T-helper 2 cell (primary cell): ENCODE measurements around the gene PDCD4.
A peak's percentile ranks its signal among the peaks of the same experiment; 100 is the strongest.

ENCODE experiments used
- DNase-seq, 5 experiments: peaks; one replicate each; pipeline versions ENCODE4 v3.0.0 to v3.0.0-alpha.2; 2012 to 2022

The PDCD4 gene

DNA sequence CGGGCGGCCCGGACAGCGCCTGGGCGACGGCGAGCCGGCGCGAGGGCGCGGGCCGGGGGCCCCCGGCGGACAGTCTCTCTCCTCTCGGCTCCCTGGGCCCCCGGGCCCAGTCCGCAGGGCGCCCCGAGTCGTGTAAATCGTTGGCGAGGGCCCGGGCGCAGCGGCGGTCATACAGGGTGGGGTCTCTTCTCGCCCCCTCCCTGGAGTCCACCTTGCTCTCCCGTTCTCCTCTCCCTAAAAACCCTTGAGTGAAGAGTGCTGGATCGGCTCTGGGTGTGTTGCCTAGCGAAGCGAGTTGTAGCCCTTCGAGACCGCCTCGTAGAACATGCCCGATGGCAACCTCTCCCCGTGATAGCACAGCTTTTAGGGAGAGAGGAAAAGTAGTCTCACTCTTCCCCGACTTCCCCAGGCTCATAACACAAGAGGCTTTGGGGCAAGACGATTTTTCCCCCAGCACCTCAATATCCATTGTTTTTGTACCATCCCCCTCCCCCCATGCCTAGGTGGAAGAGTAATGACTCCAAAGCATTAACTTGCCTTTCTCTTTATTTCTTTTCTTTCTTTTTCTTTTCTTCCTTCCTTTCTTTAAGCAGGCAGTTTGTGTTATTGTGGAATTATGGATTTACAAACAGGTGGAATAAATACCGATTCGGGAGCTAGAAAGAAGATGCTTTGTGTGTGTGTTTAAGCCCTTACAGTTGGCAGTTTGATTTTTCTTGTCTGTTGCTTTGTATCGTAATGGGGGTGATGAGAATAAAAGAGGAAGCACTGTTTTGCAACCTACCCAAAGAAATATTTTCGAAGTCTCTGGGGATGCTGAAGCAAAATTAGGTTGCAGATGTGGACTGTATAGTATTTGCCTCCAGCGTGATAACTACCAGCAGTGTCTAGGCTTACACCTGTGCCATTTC, 48.5 kb downstream of the PDCD4 start:
- peak in 1 of 5 experiments; percentile 42 for DNase-seq

DNA sequence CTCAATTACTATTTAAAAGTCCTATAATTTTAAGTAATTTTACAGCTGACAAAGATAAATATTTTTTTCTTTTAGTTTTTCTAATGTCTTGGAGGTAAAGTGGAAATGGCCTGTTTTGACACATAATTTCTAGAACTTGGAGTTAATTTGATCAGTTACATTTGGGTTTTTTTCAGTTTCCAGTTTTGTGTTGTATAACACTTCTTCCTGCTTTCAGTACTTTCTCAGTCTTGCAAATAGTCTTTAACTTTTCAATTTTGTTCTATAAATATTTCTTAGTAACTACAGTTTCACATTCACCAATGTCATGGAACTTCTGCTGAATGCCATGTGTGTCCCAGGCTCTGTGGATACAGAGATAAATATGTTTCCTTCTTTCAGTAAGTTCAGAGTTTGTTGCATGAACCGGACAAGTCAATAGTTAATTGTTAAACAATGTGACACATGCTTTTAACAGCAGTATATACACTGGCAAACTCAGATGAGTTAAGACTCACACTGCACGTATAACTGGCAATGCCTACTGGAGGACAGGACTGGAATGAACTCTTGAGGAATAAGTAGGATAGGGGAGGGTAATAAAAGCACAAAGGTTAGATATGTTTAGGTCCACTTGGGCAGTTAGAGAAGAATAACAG, 52.2 kb downstream of the PDCD4 start:
- no peak for DNase-seq

DNA sequence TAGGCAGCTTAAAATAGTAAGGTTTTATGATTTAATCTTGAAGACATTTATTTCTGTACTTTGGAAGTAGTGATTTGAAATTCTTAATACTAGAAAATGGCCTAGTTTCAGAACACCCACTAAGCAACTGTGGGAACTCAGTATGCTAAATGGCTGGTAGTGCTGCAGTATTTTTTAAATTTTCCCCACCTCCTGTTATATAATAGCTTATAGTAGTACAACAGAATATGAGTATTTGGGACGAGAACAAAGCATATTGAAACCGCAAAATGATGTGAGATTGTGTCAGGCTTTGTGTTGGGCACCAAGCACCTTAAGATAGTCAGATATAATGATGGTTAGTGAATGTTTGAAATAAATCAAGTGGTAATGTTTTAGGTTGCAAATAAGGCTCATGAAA, 55.7 kb downstream of the PDCD4 start:
- no peak for DNase-seq

DNA sequence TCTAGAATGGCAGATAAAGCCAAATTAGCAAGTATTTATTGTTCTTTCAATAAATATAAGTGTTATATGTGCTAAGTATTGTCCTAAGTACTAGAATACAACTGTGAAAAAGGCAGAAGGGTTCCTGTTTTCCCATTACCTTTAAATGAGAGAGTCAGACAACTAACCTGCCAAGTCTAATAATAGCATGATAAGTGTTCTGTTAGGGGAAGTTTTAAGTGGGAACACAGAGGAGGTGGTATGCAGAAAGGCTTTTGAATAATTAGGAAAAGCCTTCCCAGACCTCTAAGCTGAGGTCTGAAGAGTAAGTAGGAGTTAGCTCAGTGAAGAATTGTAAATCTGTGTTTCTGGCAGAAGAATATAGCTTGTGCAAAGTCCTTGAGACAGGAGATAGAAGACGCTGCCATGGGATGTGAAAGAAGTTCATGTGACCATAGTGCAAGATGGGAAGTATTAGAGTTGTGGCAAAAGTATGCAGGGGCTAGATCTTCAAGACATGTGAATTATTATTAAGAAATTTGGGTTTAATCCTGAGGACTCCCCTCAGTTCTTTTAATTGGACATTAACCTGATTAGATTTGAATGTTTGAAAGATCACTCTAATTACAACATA, 60.1 kb downstream of the PDCD4 start:
- DNase-seq, result no peak

DNA sequence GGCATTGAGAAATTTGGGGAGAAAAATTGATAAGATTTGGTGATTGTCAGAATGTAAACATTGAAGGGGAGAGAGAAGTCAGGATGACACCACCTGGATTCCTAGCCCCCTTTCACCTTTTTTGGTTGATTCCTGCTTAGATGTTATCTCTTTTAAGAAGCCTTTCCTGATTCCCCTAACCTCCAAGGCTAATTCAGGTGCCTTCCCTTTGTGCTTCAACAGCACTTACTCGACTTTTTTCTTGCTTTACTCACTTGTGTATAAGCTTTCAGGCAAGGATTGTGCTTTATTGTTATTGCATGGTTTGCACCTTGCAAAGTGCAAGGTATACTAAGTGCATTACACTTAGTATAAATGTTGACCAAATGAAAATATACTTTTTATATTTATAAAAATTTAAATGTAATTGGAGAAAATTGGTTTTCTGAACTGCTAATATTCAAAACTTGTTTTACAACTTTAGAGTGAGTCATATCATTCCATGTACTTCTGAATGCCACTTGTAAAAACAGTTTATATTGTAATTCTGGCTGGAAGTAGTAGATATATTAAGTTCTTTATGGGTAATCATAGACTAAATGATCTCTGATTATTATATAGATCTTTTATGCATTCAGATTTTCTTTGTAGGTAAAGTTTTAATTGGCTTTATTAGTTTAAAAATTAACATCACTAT, 60.9 kb downstream of the PDCD4 start:
- no peak for DNase-seq

DNA sequence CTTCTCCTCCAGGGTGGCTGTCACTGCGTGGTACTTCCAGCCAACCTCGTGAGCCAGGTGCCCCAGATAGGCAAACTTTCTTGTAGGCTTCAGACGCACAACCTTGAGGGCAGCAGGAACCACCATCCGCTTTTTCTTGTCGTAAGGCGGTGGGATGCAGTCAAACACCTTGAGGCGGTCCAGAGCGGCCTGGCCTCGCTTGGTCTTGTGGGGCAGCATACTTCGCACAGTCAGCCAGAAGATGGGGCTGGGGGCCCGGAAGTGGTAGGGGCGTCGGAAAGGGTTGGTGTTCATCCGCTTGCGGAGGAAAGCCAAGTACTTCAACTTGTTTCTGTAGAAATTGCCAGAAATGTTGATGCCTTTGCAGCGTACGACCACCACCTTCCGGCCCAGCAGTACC, 65.0 kb downstream of the PDCD4 start:
- no peak for DNase-seq

DNA sequence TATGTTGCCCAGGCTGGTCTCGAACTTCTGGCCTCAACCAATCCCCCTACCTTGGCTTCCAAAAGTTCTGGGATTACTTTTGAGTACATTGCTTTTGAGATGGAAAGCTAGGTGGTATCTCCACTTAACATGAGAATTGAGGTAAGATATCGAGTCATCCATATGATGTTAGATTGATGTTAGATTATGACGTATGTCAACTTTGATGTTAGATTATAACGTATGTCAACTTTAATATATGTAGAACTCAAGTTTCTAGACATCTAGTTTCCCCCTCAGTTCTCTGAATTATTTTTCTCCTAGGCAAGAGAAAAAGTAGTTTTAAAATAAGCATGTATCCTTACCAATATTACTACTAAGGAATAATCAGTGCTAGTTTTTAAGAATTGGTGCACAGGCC, 67.7 kb downstream of the PDCD4 start:
- no peak for DNase-seq

DNA sequence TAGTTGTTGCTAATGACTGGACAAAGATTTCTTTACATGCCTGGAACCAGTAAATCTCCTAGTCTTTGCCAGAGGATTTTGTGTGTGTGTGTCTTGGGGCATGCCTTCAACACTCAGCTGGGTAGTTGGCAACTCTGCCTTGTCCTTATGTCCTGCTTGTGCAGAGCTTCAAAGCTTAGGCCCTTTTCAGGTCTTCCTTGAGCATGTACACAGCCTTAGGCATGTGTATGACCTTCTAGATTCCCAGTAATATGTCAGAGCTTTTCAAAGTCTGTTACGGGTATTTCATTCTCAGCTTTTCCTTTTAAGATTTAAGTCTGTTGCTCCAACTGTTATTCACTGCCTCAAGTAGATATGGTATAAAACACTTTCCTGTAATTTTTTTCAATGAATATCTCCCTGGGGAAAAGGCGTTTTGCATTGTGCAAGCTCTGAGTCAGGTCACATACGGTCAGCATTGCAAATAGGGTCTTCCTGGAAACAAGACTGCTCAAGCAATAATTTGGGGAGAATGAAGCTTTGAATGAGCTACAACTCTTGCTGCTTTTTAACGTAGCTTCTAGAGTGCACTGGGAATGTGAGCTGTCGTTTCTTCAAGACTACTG, 73.2 kb downstream of the PDCD4 start:
- no peak for DNase-seq

DNA sequence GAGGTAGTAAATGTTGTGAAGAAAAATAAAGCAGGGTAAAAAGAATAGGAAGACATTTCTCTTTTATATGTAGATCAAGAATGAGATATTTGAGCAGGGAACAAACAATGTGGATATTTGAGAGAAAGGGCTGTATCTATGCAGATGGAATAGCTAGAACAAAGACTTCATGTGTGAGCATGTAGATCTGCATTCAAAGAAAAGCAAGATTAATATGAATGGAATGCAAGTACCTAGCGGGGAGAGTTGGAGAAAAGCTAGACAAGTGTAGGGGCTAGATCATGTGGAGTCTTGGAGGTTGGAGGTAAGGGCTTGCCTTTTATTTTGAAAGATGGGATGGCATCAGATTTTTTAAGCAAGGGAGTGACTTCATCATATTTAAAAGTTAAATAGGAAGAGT, 74.8 kb downstream of the PDCD4 start:
- no peak for DNase-seq

DNA sequence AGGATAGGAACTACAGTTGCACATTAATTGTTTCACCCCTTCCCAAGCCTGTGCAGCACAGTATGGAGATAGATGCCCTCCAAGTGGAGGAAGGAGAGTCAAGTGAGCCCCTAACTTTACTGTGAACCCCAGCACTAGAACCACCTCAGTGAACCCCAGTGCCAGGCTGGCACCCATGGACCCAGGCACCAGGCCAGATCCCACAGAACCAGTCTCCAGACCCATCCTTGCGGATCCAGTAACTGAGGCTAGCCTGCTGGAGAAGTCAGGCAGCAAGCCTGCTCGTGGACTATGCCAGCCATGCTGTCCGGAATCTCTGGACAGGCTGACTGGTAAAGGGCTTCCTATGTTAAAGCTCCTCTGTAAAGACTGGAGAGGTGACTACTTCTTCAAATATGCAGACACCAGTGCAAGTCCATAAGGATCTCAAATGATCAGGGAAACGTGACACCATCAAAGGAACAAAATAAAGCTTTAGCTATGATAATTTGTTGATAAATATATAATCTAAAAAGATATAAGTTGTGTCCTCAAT, 75.4 kb downstream of the PDCD4 start:
- no peak for DNase-seq
